GM12878 (cell line): ENCODE measurements around the gene CHMP4A. TPM values are rescaled to one million over a fixed set of nuclear protein-coding genes. Genes with fewer than 3 reads are reported as not detected.

Experiments
- ATAC-seq: fragments of 200-7000 bp; cut with Tn5 transposase; 3 replicates; pipeline ENCODE4 v1.9.1; 2020; ENCODE audit warnings: mild to moderate bottlenecking, moderate library complexity
- BruUV-seq: library from RNA; stranded (reverse); fragments of 400-500 nt; replicated peaks from 2 replicates; lab custom pipeline; 2021; lab: Mats Ljungman, UMichigan
- CTCF ChIA-PET: fragments of 300-600 bp; sonication (Branson Sonifier 250); formaldehyde crosslinking; extraction: SDS; loops from one replicate; lab custom pipeline; 2021; ENCODE audit warnings: inconsistent platforms; lab: Yijun Ruan, JAX
- POLR2A ChIA-PET: fragments of 350-600 bp; formaldehyde crosslinking; extraction: SDS; loops from one replicate; lab custom pipeline; 2021; ENCODE audit warnings: inconsistent platforms; lab: Charles Lee
- RAD21 ChIA-PET: fragments of 300-600 bp; sonication (Branson Sonifier 250); formaldehyde crosslinking; loops from one replicate; lab custom pipeline; 2023; ENCODE audit warnings: antibody characterized with exemption; ENCODE audit not compliant: unreplicated experiment; lab: Charles Lee
- SMC1A ChIA-PET: fragments of 300-600 bp; sonication (Branson Sonifier 250); formaldehyde crosslinking; loops from one replicate; lab custom pipeline; 2023; ENCODE audit not compliant: unreplicated experiment, uncharacterized antibody; lab: Charles Lee
- DNase-seq: peaks from one replicate; pipeline ENCODE4 v3.0.0-alpha.2; 2011; ENCODE audit warnings: low read depth, low spot score
- FAIRE-seq: peaks from 3 replicates; lab custom pipeline; 2011; peaks lifted over from hg19 to GRCh38; lab: Jason Lieb, UNC
- H2AFZ ChIP-seq: 2 replicates; pipeline ENCODE4 v1.6.0; 2011; ENCODE audit warnings: low read depth, low read length, control low read depth; ENCODE audit not compliant: control insufficient read depth
- H3K27ac ChIP-seq: 2 replicates; pipeline ENCODE4 v1.5.1; 2011; ENCODE audit warnings: control low read depth; ENCODE audit not compliant: control insufficient read depth, insufficient read depth
- H3K27me3 ChIP-seq, 2 experiments: replicated peaks in 1 of 2; 2 replicates each; pipeline versions ENCODE4 v1.6.0 to v1.6.1; 2011; ENCODE audit warnings: low read length in 1 of 2; ENCODE audit not compliant: control insufficient read depth in 2 of 2, insufficient read depth in 2 of 2
- H3K36me3 ChIP-seq, 2 experiments: 2 replicates each; pipeline ENCODE4 v1.5.1; 2011; ENCODE audit warnings: low read length in 1 of 2; ENCODE audit not compliant: control insufficient read depth in 2 of 2, insufficient read depth in 2 of 2
- H3K4me1 ChIP-seq: 2 replicates; pipeline ENCODE4 v1.6.1; 2011; ENCODE audit warnings: mild to moderate bottlenecking, low read length, moderate library complexity, mixed read lengths; ENCODE audit not compliant: control insufficient read depth, insufficient read depth
- H3K4me2 ChIP-seq: 2 replicates; pipeline ENCODE4 v1.6.0; 2011; ENCODE audit warnings: control low read depth; ENCODE audit not compliant: control insufficient read depth, insufficient read depth
- H3K4me3 ChIP-seq: fragments of 200-600 bp; sonication (generic); 2 replicates; pipeline ENCODE4 v1.5.1; 2016
- H3K79me2 ChIP-seq: 2 replicates; pipeline ENCODE4 v1.6.0; 2011; ENCODE audit warnings: low read length; ENCODE audit not compliant: control insufficient read depth, insufficient read depth
- H3K9ac ChIP-seq: 2 replicates; pipeline ENCODE4 v1.8.0; 2011; ENCODE audit warnings: low read length, control low read depth, mixed read lengths; ENCODE audit not compliant: control insufficient read depth, insufficient read depth
- H3K9me3 ChIP-seq: replicated peaks from 3 replicates; pipeline ENCODE4 v1.5.1; 2011; ENCODE audit warnings: mild to moderate bottlenecking, low read length; ENCODE audit not compliant: control insufficient read depth, insufficient read depth
- H4K20me1 ChIP-seq: 2 replicates; pipeline ENCODE4 v1.6.0; 2011; ENCODE audit not compliant: control insufficient read depth, insufficient read depth
- ESRRA ChIP-seq: IDR thresholded peaks from 2 replicates; pipeline ENCODE4 v1.6.1; 2012; ENCODE audit warnings: mild to moderate bottlenecking, low read length, improper control_type of control experiment
- GABPA ChIP-seq: IDR thresholded peaks from 2 replicates; pipeline ENCODE4 v1.6.1; 2014; ENCODE audit warnings: antibody characterized with exemption, low read depth, mild to moderate bottlenecking, inconsistent platforms
- HDAC2 ChIP-seq: fragments of 200-600 bp; sonication (generic); IDR thresholded peaks from 2 replicates; pipeline ENCODE4 v1.6.1; 2017
- ZBTB33 ChIP-seq: fragments of 450-650 bp; IDR thresholded peaks from 2 replicates; pipeline ENCODE4 v1.6.1; 2017; ENCODE audit warnings: mild to moderate bottlenecking
- WGBS: methylation state at CpG from one replicate; pipeline ENCODE4 v1.1.6; 2016; ENCODE audit warnings: low lambda C conversion rate; ENCODE audit not compliant: insufficient replicate concordance, insufficient coverage; ENCODE audit errors: missing lambda C conversion rate; 5-methylcytosine and 5-hydroxymethylcytosine counted together
- in situ Hi-C: fragments of 300-500 bp; cut with MboI; formaldehyde crosslinking; loops from 9 replicates; pipeline ENCODE4 v1.14.3; 2018; ENCODE audit warnings: mixed read lengths
- intact Hi-C: fragments of 100-400 bp; cut with micrococcal nuclease; formaldehyde crosslinking; loops from one replicate; pipeline ENCODE4 v1.14.2; 2022; ENCODE audit not compliant: unreplicated experiment
- polyA plus RNA-seq, 11 experiments: library from polyadenylated mRNA; depleted of rRNA in 4 of 11; unstranded in 6 of 11; stranded (reverse) in 5 of 11; fragments of >200 nt; fragmentation: Nextera tagmentation in 4 of 11; fragmentation: Illumina TruSeq in 1 of 11; extraction: Ambion mirVana in 4 of 11; extraction: Trizol in 1 of 11; gene quantifications; 1 replicate in 1 of 11; 2 replicates in 10 of 11; pipeline versions ENCODE4 v1.2.1 to v1.2.3, GENCODE V29; 2011 to 2016; ENCODE audit warnings: inconsistent platforms in 2 of 11, missing spikeins in 2 of 11, low read depth in 1 of 11
- total RNA-seq, 4 experiments: library from RNA; depleted of rRNA in 3 of 4; stranded (reverse); fragments of >200 nt in 3 of 4; fragmentation: Illumina TruSeq in 1 of 4; extraction: Trizol in 1 of 4; gene quantifications; 2 replicates each; pipeline versions ENCODE4 v1.2.1 to v1.2.3, GENCODE V29; 2013 to 2021

The CHMP4A gene
- total and polyA plus RNA-seq, 10 of the 15 experiments (the other 5 are each of a cell fraction or from before 2014, with no cell fraction given): 35.5 to 151 (median 84.7) TPM

- peaks cover 2 to 15% of the 10 kb centered on the region in 2 experiments for H3K36me3 ChIP-seq
- no peak overlapping the region for H2AFZ ChIP-seq
- H3K4me3 ChIP-seq: no peak overlapping the region
- H4K20me1 ChIP-seq: no peaks in the 10 kb centered on the region
- no peaks in the 10 kb centered on the region for H3K9me3 ChIP-seq
- CTCF ChIA-PET: interaction anchor here (0.7 to 6.3 kb wide), 20 partner anchors 8 to 108 kb away, joined by 3 to 54 read pairs (median 5); partner anchors contain the start of genes CIDEB, DCAF11, DHRS1 and IRF9
- in situ Hi-C loops: no loop called here
- 61% methylated on average over 2 of the region's 2 CpGs for WGBS
- no peak for FAIRE-seq
- intact Hi-C loops: loop anchor here (1.0 to 10.0 kb wide), 4 partner anchors 26 to 202 kb away; partner anchors contain the start of genes RABGGTA and TINF2
- SMC1A ChIA-PET: interaction anchor here (0.8 to 2.6 kb wide), 9 partner anchors 19 to 136 kb away, joined by 3 to 17 read pairs (median 5); partner anchors contain the start of genes CIDEB, IRF9 and TINF2
- H3K4me2 ChIP-seq: peak overlapping the region; percentile 75
- no peak for ATAC-seq
- RAD21 ChIA-PET: interaction anchor here (0.7 to 3.6 kb wide), 14 partner anchors 12 to 150 kb away, joined by 3 to 23 read pairs (median 6); partner anchors contain the start of genes CIDEB, DHRS1, EMC9 and NOP9
- no peak overlapping the region for H3K27ac ChIP-seq
- DNase-seq: no peak
- peak overlapping the region; percentile 85; the same call in 1 of the 2 replicates for H3K9ac ChIP-seq
- BruUV-seq: no TSS peak
- peaks cover 15% of the 10 kb centered on the region for H3K4me1 ChIP-seq
- H3K27me3 ChIP-seq: no peaks in the 10 kb centered on the region
- peaks cover 20% of the 10 kb centered on the region for H3K79me2 ChIP-seq
- POLR2A ChIA-PET: interaction anchor here (0.9 to 3.6 kb wide), 10 partner anchors 12 to 83 kb away, joined by 3 to 18 read pairs (median 6); partner anchors contain the start of genes DHRS1, IRF9, NOP9 and PSME2
- TF ChIP-seq GABPA (no peak), ESRRA (no peak), HDAC2 (no peak), ZBTB33 (no peak)
These were observed 3.0 kb upstream of the CHMP4A start for GRCh38 chr14:24216345-24216699.
